Adrenal gland (tissue), 12 donors: ENCODE data around the gene SLC22A17. TPM values are rescaled to one million over a fixed set of nuclear protein-coding genes. Genes with fewer than 3 reads are reported as not detected.

Experiments
- DNase-seq, 7 donors: peaks; one replicate each; pipeline ENCODE4 v3.0.0-alpha.2; 2019 to 2020
- H3K27ac ChIP-seq, 5 donors: fragments of 200-600 bp; sonication (generic) in 4 of 5; 1 replicate in 3 of 5; 2 replicates in 2 of 5; pipeline versions ENCODE4 v1.5.1 to v1.8.0; 2016 to 2020; ENCODE audit warnings: mild to moderate bottlenecking in 1 of 5
- H3K27me3 ChIP-seq: fragments of 200-600 bp; 2 replicates; pipeline ENCODE4 v1.8.0; 2021
- H3K36me3 ChIP-seq, 2 donors: fragments of 200-600 bp; replicated peaks in 1 of 2; 1 replicate in 1 of 2; 2 replicates in 1 of 2; pipeline versions ENCODE4 v1.5.1 to v1.8.0; 2018 to 2022
- H3K4me1 ChIP-seq, 2 donors: fragments of 200-600 bp; replicated peaks in 1 of 2; 1 replicate in 1 of 2; 2 replicates in 1 of 2; pipeline versions ENCODE4 v1.5.1 to v1.8.0; 2018 to 2021
- H3K4me3 ChIP-seq, 4 donors: fragments of 200-600 bp; sonication (generic) in 3 of 4; one replicate each; pipeline ENCODE4 v1.5.1; 2016 to 2018
- H3K9me3 ChIP-seq, 3 donors: fragments of 200-600 bp; sonication (generic) in 1 of 3; replicated peaks in 1 of 3; 1 replicate in 2 of 3; 2 replicates in 1 of 3; pipeline versions ENCODE4 v1.5.1 to v1.8.0; 2016 to 2021
- POLR2A ChIP-seq, 2 donors: fragments of 450-650 bp; IDR thresholded peaks; one replicate each; pipeline ENCODE4 v1.6.1; 2017; ENCODE audit warnings: antibody characterized with exemption in 2 of 2, mild to moderate bottlenecking in 2 of 2, moderate library complexity in 1 of 2
- WGBS, 4 donors: extraction: QIAGEN DNeasy Blood & Tissue Kit in 2 of 4; methylation state at CpG; one replicate each; pipeline versions ENCODE4 v1.1.5 to v1.1.7; 2013 to 2017; 5-methylcytosine and 5-hydroxymethylcytosine counted together
- intact Hi-C, 2 donors: fragments of 100-400 bp; cut with DNase I; formaldehyde crosslinking; loops; one replicate each; pipeline versions ENCODE4 v1.14.1 to v1.15.0; 2022 to 2023
- polyA plus RNA-seq, 3 donors: library from polyadenylated mRNA; stranded (reverse); fragments of 200-250 nt in 2 of 3; fragments of 350-450 nt in 1 of 3; fragmentation: Illumina TruSeq in 1 of 3; extraction: RNeasy Lipid Tissue Mini Kit (QIAGEN cat#74804) in 1 of 3; gene quantifications; one replicate each; pipeline ENCODE4 v1.2.3, GENCODE V29; 2013 to 2014
- total RNA-seq, 9 donors: library from RNA; depleted of rRNA in 4 of 9; stranded (reverse); fragments of >200 nt in 4 of 9; fragments of 120-200 nt in 1 of 9; fragmentation: NEBNext Ultra II Directional in 1 of 9; extraction: Animal tissue kit (Norgen Biotek cat#: 25700) in 1 of 9; gene quantifications; one replicate each; pipeline versions ENCODE4 v1.1.0 to v1.2.4, GENCODE V29; 2013 to 2023
- TF ChIP-seq, protein P1 (sequence below), 6 experiments: fragments of 450-650 bp in 4 of 6; fragments of 200-600 bp in 2 of 6; sonication (generic) in 1 of 6; IDR thresholded peaks; 1 replicate in 5 of 6; 2 replicates in 1 of 6; pipeline versions ENCODE4 v1.5.1 to v1.8.0; 2016 to 2021; ENCODE audit warnings: antibody characterized with exemption in 6 of 6, mild to moderate bottlenecking in 2 of 6, moderate library complexity in 1 of 6
- donor health status: healthy with polysubstance abuse.
- donor health status: Bipolar disorder and iron deficiency.
- donor health status: DM: yes; HTN: yes; CAD: no.
- donor health status: DM: no; HTN: no; CAD: no.
- donor health status: DM: no; HTN: no; CAD: no.
- donor health status: DM: yes; HTN: yes; CAD: no.

The SLC22A17 gene
- total and polyA plus RNA-seq, 12 donors: 8.4 to 121 (median 25.0) TPM

DNA sequence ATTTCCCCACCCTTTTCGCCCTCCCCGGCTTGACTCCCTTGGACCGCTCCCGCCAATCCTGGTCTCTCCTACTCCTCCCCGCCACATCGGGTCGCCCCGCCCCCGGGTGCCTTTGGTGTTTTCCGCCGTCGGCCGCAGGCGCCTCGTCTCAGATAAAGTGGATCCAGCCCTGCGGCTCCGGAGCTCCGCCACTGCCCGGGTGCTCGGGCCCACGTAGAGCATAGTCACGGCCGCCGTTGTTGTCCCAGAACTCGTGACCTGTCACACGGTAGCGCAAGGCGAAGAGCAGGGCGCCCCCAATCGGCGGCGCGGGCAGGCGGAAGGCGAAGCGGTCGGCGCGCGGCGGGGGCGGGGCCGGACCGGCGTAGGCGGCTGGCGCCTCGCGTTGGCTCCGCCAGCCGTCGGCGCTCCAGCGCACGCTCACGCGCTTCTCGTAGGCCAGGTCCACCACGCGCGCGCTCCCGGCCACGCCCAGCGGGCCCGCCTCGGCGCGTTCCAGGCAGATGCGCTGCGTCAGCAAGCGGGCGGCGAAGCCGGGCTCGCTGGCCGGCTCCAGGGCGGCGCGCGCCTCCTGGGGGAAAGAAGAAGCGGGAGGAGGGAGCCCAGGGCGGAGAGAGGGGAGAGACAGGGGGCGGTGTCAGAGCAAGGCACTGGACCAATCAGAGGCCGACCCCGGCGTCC lies 51.3 kb downstream of the SLC22A17 start:
- WGBS, 4 donors: 0 to 5% (median 0%) methylated on average over 10 to 87 of the region's 87 CpGs
- Histone ChIP-seq H3K4me3 (peak overlapping the region in 2 of 4 donors; percentile 47 to 64), H3K9me3 (no peaks in the 10 kb centered on the region), H3K36me3 (peaks cover 0 to 5% of the 10 kb centered on the region in 2 donors), H3K27ac (peak overlapping the region; percentile 88 to 99 (median 97)), H3K27me3 (no peaks in the 10 kb centered on the region), H3K4me1 (peaks cover 21 to 26% of the 10 kb centered on the region in 2 donors)
- peak; percentile 97 to 99 (median 98) for DNase-seq
- intact Hi-C loops: no loop called here
- TF ChIP-seq, protein P1, sequence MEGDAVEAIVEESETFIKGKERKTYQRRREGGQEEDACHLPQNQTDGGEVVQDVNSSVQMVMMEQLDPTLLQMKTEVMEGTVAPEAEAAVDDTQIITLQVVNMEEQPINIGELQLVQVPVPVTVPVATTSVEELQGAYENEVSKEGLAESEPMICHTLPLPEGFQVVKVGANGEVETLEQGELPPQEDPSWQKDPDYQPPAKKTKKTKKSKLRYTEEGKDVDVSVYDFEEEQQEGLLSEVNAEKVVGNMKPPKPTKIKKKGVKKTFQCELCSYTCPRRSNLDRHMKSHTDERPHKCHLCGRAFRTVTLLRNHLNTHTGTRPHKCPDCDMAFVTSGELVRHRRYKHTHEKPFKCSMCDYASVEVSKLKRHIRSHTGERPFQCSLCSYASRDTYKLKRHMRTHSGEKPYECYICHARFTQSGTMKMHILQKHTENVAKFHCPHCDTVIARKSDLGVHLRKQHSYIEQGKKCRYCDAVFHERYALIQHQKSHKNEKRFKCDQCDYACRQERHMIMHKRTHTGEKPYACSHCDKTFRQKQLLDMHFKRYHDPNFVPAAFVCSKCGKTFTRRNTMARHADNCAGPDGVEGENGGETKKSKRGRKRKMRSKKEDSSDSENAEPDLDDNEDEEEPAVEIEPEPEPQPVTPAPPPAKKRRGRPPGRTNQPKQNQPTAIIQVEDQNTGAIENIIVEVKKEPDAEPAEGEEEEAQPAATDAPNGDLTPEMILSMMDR (IDR thresholded peaks at IDR 0.05): peak; percentile 39 to 92 (median 72)
- TF ChIP-seq POLR2A (IDR thresholded peaks at IDR 0.05): peak; percentile 58 to 76

DNA sequence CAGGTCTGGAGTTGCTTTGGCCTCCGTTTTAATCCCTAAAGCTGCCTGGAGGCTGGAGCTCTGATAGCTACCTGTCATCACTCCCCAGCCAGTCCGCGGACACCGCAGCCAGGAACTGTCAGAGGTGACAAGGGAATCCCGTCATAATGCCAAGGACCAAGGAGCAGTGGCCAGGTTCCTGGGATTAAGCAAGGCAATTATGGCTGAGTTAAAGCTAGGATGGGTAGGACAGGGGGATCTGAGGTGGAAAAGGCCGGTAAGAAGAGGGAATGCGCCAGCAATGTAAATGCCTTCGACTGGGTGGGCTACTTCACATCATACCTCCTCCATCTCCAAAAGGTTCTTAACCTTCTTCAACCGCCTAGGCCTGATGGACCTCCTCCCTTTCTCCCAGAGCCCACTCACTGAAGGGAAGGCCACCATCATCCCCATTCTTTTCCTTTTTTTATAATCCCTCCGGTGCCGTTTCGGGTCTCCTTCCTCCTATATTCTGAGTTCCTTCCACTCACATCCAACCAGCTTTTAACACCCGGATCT lies 51.9 kb downstream of the SLC22A17 start:
- peak; percentile 65 to 82 (median 77) for DNase-seq
- H3K27ac ChIP-seq: peak overlapping the region; percentile 81 to 99 (median 95)
- WGBS, 4 donors: 1 to 4% (median 3%) methylated on average over 12 to 13 of the region's 13 CpGs
- intact Hi-C loops: no loop called here
- H3K9me3 ChIP-seq: no peaks in the 10 kb centered on the region
- no peaks in the 10 kb centered on the region for H3K27me3 ChIP-seq
- TF ChIP-seq POLR2A (IDR thresholded peaks at IDR 0.05): peak in 1 of 2 donors; percentile 50
- TF ChIP-seq, protein P1 (IDR thresholded peaks at IDR 0.05): no peak
- H3K4me3 ChIP-seq: peak overlapping the region in 3 of 4 donors; percentile 47 to 64 (median 58)
- H3K4me1 ChIP-seq: peaks cover 15 to 20% of the 10 kb centered on the region in 2 donors
- H3K36me3 ChIP-seq: peaks cover 0 to 5% of the 10 kb centered on the region in 2 donors

GRCh38 chr14:23299986-23300686 lies 52.6 kb downstream of the SLC22A17 start:
- intact Hi-C loops: loop anchor here in 1 of 2 donors (10.0 kb wide), 1 partner anchor 175 kb away; no protein-coding TSS in a partner anchor
- H3K36me3 ChIP-seq: peaks cover 0 to 5% of the 10 kb centered on the region in 2 donors
- H3K4me1 ChIP-seq: peaks cover 14 to 22% of the 10 kb centered on the region in 2 donors
- no peaks in the 10 kb centered on the region for H3K27me3 ChIP-seq
- H3K4me3 ChIP-seq: peak overlapping the region in 3 of 4 donors; percentile 47 to 64 (median 58)
- TF ChIP-seq POLR2A (IDR thresholded peaks at IDR 0.05): no peak
- TF ChIP-seq, protein P1 (IDR thresholded peaks at IDR 0.05): no peak
- H3K9me3 ChIP-seq: no peaks in the 10 kb centered on the region
- 66 to 69% (median 68%) methylated on average over 10 of the region's 10 CpGs for WGBS, 4 donors
- peak in 1 of 7 donors; percentile 59 for DNase-seq
- H3K27ac ChIP-seq: peak overlapping the region; percentile 81 to 99 (median 95)
